Activated naive CD4-positive, alpha-beta T cell treated with Interleukin-2 at 50 U/mL for 16 hours (primary cell): ENCODE data around the gene HMCES.

ENCODE experiments used
- DNase-seq: peaks from one replicate; pipeline ENCODE4 v3.0.0-alpha.2; 2020

HMCES gene

GRCh38 chr3:129305592-129306091 is 27.0 kb downstream of the HMCES start:
- DNase-seq, result peak; percentile 47

- DNase-seq, result no peak
These were observed 30.0 kb downstream of the HMCES start for GRCh38 chr3:129308636-129309035.

GRCh38 chr3:129310111-129311011 is 31.7 kb downstream of the HMCES start:
- no peak for DNase-seq

GRCh38 chr3:129311054-129311902 is 32.6 kb downstream of the HMCES start:
- no peak for DNase-seq

- no peak for DNase-seq
These were observed 33.5 kb downstream of the HMCES start for GRCh38 chr3:129312021-129312639.

GRCh38 chr3:129312671-129313414 is 34.2 kb downstream of the HMCES start:
- DNase-seq, result no peak

GRCh38 chr3:129313415-129313664 is 34.7 kb downstream of the HMCES start:
- no peak for DNase-seq

- no peak for DNase-seq
These were observed 35.2 kb downstream of the HMCES start for GRCh38 chr3:129313665-129314385.

GRCh38 chr3:129314386-129315222 is 35.9 kb downstream of the HMCES start:
- peak; percentile 58 for DNase-seq

- DNase-seq, result peak; percentile 34
These were observed 36.7 kb downstream of the HMCES start for GRCh38 chr3:129315223-129315997.

- DNase-seq, result no peak
These were observed 37.3 kb downstream of the HMCES start for GRCh38 chr3:129315998-129316247.

- DNase-seq, result peak; percentile 89
These were observed 37.8 kb downstream of the HMCES start for GRCh38 chr3:129316248-129317013.

GRCh38 chr3:129317014-129317771 is 38.5 kb downstream of the HMCES start:
- no peak for DNase-seq

- no peak for DNase-seq
These were observed 39.2 kb downstream of the HMCES start for GRCh38 chr3:129317848-129318247.

GRCh38 chr3:129318921-129319320 is 40.3 kb downstream of the HMCES start:
- DNase-seq, result no peak

GRCh38 chr3:129320261-129320660 is 41.6 kb downstream of the HMCES start:
- DNase-seq, result no peak

GRCh38 chr3:129320825-129321487 is 42.3 kb downstream of the HMCES start:
- DNase-seq, result no peak

- no peak for DNase-seq
These were observed 43.2 kb downstream of the HMCES start for GRCh38 chr3:129321887-129322286.
